Gastroesophageal sphincter (tissue), 4 donors: ENCODE data around the gene AIFM1. TPM values are rescaled to one million over a fixed set of nuclear protein-coding genes. Genes with fewer than 3 reads are reported as not detected.

Source experiments
- ATAC-seq: fragments of 150-250 bp; one replicate; pipeline ENCODE4 v1.9.1; 2016; ENCODE audit warnings: mild to moderate bottlenecking, moderate library complexity
- H3K27ac ChIP-seq, 4 donors: fragments of 200-600 bp; sonication (generic) in 3 of 4; 1 replicate in 3 of 4; 2 replicates in 1 of 4; pipeline ENCODE4 v1.5.1; 2016 to 2019
- H3K27me3 ChIP-seq: fragments of 200-600 bp; sonication (generic); one replicate; pipeline ENCODE4 v1.5.1; 2019
- H3K36me3 ChIP-seq, 2 donors: fragments of 200-600 bp; sonication (generic); one replicate each; pipeline ENCODE4 v1.5.1; 2019; ENCODE audit warnings: control low read depth in 1 of 2
- H3K4me1 ChIP-seq, 3 donors: fragments of 200-600 bp; sonication (generic); 1 replicate in 2 of 3; 2 replicates in 1 of 3; pipeline ENCODE4 v1.5.1; 2016 to 2019; ENCODE audit warnings: control low read depth in 2 of 3
- H3K4me3 ChIP-seq, 2 donors: fragments of 200-600 bp; sonication (generic); one replicate each; pipeline ENCODE4 v1.5.1; 2019; ENCODE audit warnings: mild to moderate bottlenecking in 1 of 2, moderate library complexity in 1 of 2
- H3K9me3 ChIP-seq, 3 donors: fragments of 200-600 bp; sonication (generic); one replicate each; pipeline ENCODE4 v1.5.1; 2017 to 2019; ENCODE audit warnings: control low read depth in 2 of 3
- EP300 ChIP-seq: sonication (generic); formaldehyde crosslinking; IDR thresholded peaks from one replicate; pipeline ENCODE4 v1.6.1; 2017; ENCODE audit warnings: antibody characterized with exemption, mild to moderate bottlenecking
- POLR2A ChIP-seq, 2 donors: fragments of 450-650 bp; IDR thresholded peaks; one replicate each; pipeline ENCODE4 v1.6.1; 2017; ENCODE audit warnings: antibody characterized with exemption in 2 of 2, mild to moderate bottlenecking in 2 of 2, moderate library complexity in 1 of 2
- POLR2AphosphoS5 ChIP-seq: sonication (generic); formaldehyde crosslinking; IDR thresholded peaks from one replicate; pipeline ENCODE4 v1.6.1; 2017; ENCODE audit warnings: antibody characterized with exemption
- WGBS, 2 donors: methylation state at CpG; one replicate each; pipeline ENCODE4 v1.1.5; 2018; ENCODE audit warnings: low coverage in 1 of 2; 5-methylcytosine and 5-hydroxymethylcytosine counted together
- total RNA-seq, 4 donors: library from RNA; depleted of rRNA; stranded (reverse); fragments of >200 nt; gene quantifications; one replicate each; pipeline ENCODE4 v1.1.0, GENCODE V29; 2016
- TF ChIP-seq, protein P1 (sequence below), 4 experiments: fragments of 200-600 bp in 2 of 4; fragments of 450-650 bp in 2 of 4; sonication (generic) in 1 of 4; IDR thresholded peaks; one replicate each; pipeline ENCODE4 v1.5.1; 2017 to 2019; ENCODE audit warnings: antibody characterized with exemption in 4 of 4, mild to moderate bottlenecking in 2 of 4, moderate library complexity in 2 of 4

Gene AIFM1
- total RNA-seq, 4 donors from 2014 or later, result 14.0 to 25.5 (median 16.9) TPM

GRCh38 chrX:130174937-130175336 is 9.3 kb upstream of the AIFM1 start:
- peaks cover 0 to 35% (median 4%) of the 10 kb centered on the region in 3 donors for H3K4me1 ChIP-seq
- no peaks in the 10 kb centered on the region for H3K27me3 ChIP-seq
- H3K27ac ChIP-seq, result no peak overlapping the region
- H3K9me3 ChIP-seq, result no peaks in the 10 kb centered on the region
- H3K4me3 ChIP-seq, result no peak overlapping the region
- no peaks in the 10 kb centered on the region for H3K36me3 ChIP-seq
- no peak for ATAC-seq
- no peak for TF ChIP-seq POLR2AphosphoS5
- TF ChIP-seq, protein P1, sequence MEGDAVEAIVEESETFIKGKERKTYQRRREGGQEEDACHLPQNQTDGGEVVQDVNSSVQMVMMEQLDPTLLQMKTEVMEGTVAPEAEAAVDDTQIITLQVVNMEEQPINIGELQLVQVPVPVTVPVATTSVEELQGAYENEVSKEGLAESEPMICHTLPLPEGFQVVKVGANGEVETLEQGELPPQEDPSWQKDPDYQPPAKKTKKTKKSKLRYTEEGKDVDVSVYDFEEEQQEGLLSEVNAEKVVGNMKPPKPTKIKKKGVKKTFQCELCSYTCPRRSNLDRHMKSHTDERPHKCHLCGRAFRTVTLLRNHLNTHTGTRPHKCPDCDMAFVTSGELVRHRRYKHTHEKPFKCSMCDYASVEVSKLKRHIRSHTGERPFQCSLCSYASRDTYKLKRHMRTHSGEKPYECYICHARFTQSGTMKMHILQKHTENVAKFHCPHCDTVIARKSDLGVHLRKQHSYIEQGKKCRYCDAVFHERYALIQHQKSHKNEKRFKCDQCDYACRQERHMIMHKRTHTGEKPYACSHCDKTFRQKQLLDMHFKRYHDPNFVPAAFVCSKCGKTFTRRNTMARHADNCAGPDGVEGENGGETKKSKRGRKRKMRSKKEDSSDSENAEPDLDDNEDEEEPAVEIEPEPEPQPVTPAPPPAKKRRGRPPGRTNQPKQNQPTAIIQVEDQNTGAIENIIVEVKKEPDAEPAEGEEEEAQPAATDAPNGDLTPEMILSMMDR (IDR thresholded peaks at IDR 0.05), result no peak
- TF ChIP-seq EP300, result no peak
- no peak for TF ChIP-seq POLR2A (IDR thresholded peaks at IDR 0.05)
- WGBS, 2 donors, result 92% methylated on average over 2 of the region's 2 CpGs; no CpG with 5 or more reads in 1 of the 2 donors

DNA sequence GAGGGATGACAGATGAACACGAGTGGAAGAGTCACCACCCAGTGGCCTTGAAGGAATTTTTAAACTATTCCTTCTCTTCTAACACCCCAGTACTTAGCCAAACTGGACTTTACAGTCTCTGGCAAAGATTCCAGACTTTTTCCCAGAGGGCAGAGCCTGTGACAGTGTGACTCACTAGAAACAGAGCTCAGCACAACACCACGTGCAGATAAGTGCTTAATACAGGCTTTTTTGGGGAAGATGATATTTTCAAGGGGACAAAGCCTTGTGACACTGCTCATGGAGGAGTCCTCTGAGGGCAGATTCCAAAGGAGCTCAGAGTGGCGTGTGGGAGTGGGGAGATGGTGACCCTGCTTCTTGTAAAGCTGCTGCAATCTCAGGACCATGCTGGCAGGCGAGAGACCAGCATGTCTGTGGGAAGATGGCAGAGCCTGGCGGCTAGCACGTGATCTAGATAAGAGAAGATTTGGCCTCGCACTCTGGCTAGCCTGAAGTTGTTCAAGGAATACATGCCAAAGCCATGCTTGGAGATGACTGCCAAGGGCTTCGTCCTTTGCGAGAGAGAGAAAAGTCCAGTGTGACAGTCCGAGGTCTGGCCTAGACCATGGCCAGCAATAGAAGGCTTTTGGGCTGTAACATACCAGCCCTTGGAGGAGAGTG is 8.5 kb upstream of the AIFM1 start:
- peaks cover 0 to 35% (median 4%) of the 10 kb centered on the region in 3 donors for H3K4me1 ChIP-seq
- H3K36me3 ChIP-seq, result no peaks in the 10 kb centered on the region
- WGBS, 2 donors, result 60% methylated on average over 8 of the region's 10 CpGs; no CpG with 5 or more reads in 1 of the 2 donors
- H3K27ac ChIP-seq, result peak overlapping the region in 3 of 4 donors; percentile 23 to 60 (median 39)
- no peaks in the 10 kb centered on the region for H3K27me3 ChIP-seq
- H3K9me3 ChIP-seq, result no peaks in the 10 kb centered on the region
- ATAC-seq, result peak; percentile 82
- no peak overlapping the region for H3K4me3 ChIP-seq
- TF ChIP-seq, protein P1 (IDR thresholded peaks at IDR 0.05), result no peak
- TF ChIP-seq EP300, result no peak

- Histone ChIP-seq H3K27ac (peak overlapping the region in 3 of 4 donors; percentile 23 to 60 (median 39)), H3K4me3 (no peak overlapping the region), H3K9me3 (no peaks in the 10 kb centered on the region), H3K27me3 (no peaks in the 10 kb centered on the region), H3K36me3 (no peaks in the 10 kb centered on the region), H3K4me1 (peaks cover 0 to 35% (median 4%) of the 10 kb centered on the region in 3 donors)
- 13 to 50% methylated on average over 4 to 6 of the region's 7 CpGs for WGBS, 2 donors
- peak; percentile 58 for ATAC-seq
- TF ChIP-seq EP300, result no peak
- no peak for TF ChIP-seq POLR2AphosphoS5
- TF ChIP-seq, protein P1 (IDR thresholded peaks at IDR 0.05), result no peak
- TF ChIP-seq POLR2A (IDR thresholded peaks at IDR 0.05), result no peak
These were observed 7.7 kb upstream of the AIFM1 start for GRCh38 chrX:130173190-130173895.

- Histone ChIP-seq H3K27ac (peak overlapping the region in 1 of 4 donors; percentile 34), H3K27me3 (no peaks in the 10 kb centered on the region), H3K4me1 (peaks cover 0 to 36% (median 4%) of the 10 kb centered on the region in 3 donors), H3K4me3 (peak overlapping the region; percentile 49 to 53), H3K9me3 (no peaks in the 10 kb centered on the region), H3K36me3 (no peaks in the 10 kb centered on the region)
- 20% methylated on average over 2 of the region's 34 CpGs; no CpG with 5 or more reads in 1 of the 2 donors for WGBS, 2 donors
- ATAC-seq, result no peak
- TF ChIP-seq POLR2A (IDR thresholded peaks at IDR 0.05), result no peak
- no peak for TF ChIP-seq EP300
- no peak for TF ChIP-seq POLR2AphosphoS5
These were observed 6.6 kb upstream of the AIFM1 start for GRCh38 chrX:130172127-130172845.

DNA sequence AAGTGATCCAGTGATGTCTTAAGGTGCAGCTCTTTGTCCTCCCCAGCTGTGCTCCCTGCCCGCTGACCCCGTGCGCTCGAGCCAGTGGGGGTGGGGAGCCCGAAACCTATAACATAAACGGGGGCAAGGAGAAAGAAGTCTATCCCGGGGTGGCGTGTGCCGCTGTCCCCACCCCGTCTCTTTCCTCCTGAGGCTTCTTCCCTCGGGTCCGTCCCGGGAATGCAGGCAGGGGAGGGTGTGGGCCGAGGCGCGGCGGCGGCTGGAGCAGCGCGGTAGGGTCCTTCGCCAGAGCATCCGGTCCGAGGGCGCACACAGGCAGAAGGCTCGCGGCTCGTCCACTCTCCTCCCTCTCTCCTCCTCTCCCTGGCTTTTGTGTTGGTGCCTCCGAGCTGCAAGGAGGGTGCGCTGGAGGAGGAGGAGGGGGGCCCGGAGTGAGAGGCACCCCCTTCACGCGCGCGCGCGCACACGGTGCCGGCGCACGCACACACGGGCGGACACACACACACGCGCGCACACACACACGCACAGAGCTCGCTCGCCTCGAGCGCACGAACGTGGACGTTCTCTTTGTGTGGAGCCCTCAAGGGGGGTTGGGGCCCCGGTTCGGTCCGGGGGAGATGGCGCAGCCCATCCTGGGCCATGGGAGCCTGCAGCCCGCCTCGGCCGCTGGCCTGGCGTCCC is 5.9 kb upstream of the AIFM1 start, which contains the start of gene RAB33A:
Gene RAB33A (plus strand): TSS at position 517 of the 681 bp plus-strand sequence. CDS start 101 bp downstream, at position 618.
- peak; percentile 18 for ATAC-seq
- no CpG with 5 or more reads among the region's 61 CpGs for WGBS, 2 donors
- no peaks in the 10 kb centered on the region for H3K9me3 ChIP-seq
- H3K36me3 ChIP-seq, result no peaks in the 10 kb centered on the region
- H3K27me3 ChIP-seq, result no peaks in the 10 kb centered on the region
- H3K27ac ChIP-seq, result peak within 1 kb of the TSS in 2 of 4 donors; percentile 34 to 39
- peaks cover 0 to 43% (median 4%) of the 10 kb centered on the region in 3 donors for H3K4me1 ChIP-seq
- TF ChIP-seq EP300 (no peak), POLR2A (IDR thresholded peaks at IDR 0.05) (no peak), POLR2AphosphoS5 (no peak)
- TF ChIP-seq, protein P1 (IDR thresholded peaks at IDR 0.05), result no peak
- H3K4me3 ChIP-seq, result peak within 1 kb of the TSS; percentile 49 to 53
